Erythroblast (primary cell): ENCODE measurements around the gene VPS39.

ENCODE experiments used
- GATA1 ChIP-seq: IDR thresholded peaks from 2 replicates; pipeline ENCODE4 v1.6.1; 2011; ENCODE audit warnings: low read depth, mild to moderate bottlenecking, control low read depth, low read length, moderate library complexity
- POLR2A ChIP-seq: IDR thresholded peaks from 2 replicates; pipeline ENCODE4 v1.6.1; 2011; ENCODE audit warnings: mild to moderate bottlenecking, low read length

DNA sequence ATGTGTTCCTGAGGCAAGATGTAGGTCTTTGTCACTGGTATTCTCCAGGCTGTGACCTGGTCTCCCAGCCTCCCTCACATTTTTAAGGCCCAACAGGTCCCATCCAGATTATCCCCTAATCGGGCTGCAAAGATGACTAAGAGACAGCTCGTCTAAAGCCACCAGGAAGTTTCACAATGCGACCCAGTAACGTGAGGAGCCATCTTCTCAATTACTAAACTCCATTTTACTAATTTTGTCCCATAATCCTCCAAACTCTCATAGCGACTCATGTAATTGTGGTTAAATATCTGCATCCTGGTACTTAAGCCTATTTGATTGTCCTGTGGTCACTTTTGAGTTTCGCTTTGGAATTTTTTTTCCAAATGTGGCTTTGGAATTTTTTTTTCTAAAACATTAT is 43.0 kb downstream of the VPS39 start:
- TF ChIP-seq POLR2A (no peak), GATA1 (no peak)
